Panc1 (cell line): ENCODE data around the gene TRIML2.

Source experiments
- CTCF ChIP-seq: fragments of 450-650 bp; IDR thresholded peaks from 2 replicates; pipeline ENCODE4 v1.5.1; 2017; ENCODE audit warnings: mild to moderate bottlenecking
- POLR2AphosphoS5 ChIP-seq: IDR thresholded peaks from 2 replicates; pipeline ENCODE4 v1.6.1; 2012; ENCODE audit warnings: mild to moderate bottlenecking, low read depth, low read length, moderate library complexity
- REST ChIP-seq, 2 experiments: IDR thresholded peaks; 2 replicates each; pipeline ENCODE4 v1.6.1; 2011 to 2012; ENCODE audit warnings: low read depth in 2 of 2, control low read depth in 1 of 2, low read length in 1 of 2, mild to moderate bottlenecking in 1 of 2, moderate library complexity in 1 of 2; ENCODE audit not compliant: insufficient read depth in 1 of 2
- SIN3A ChIP-seq: IDR thresholded peaks from 2 replicates; pipeline ENCODE4 v1.6.1; 2012; ENCODE audit warnings: low read depth, mild to moderate bottlenecking, low read length, moderate library complexity, borderline replicate concordance; ENCODE audit not compliant: insufficient read depth

- no peak for TF ChIP-seq POLR2AphosphoS5
- TF ChIP-seq SIN3A = no peak
- no peak for TF ChIP-seq CTCF
- no peak for TF ChIP-seq REST (IDR thresholded peaks at IDR 0.05; ENCODE audit: insufficient read depth in 1 of 2, low read depth in 2 of 2, low read length in 1 of 2)
Observed at GRCh38 chr4:188154668-188155405, 45.4 kb upstream of the TRIML2 start.
